GM23248 (cell line): ENCODE measurements around the gene PSMF1.

Experiments
- EZH2 ChIP-seq: fragments of 200-600 bp; sonication (generic); IDR thresholded peaks from 2 replicates; pipeline ENCODE4 v1.6.1; 2018; ENCODE audit warnings: antibody characterized with exemption, mild to moderate bottlenecking; ENCODE audit not compliant: insufficient read depth, poor library complexity, severe bottlenecking
- EZH2phosphoT487 ChIP-seq: fragments of 200-600 bp; sonication (generic); IDR thresholded peaks from 2 replicates; pipeline ENCODE4 v1.6.1; 2018; ENCODE audit warnings: antibody characterized with exemption, moderate library complexity, mild to moderate bottlenecking, low read depth; ENCODE audit not compliant: insufficient read depth

GRCh38 chr20:1087311-1087905 is 31.0 kb upstream of the PSMF1 start:
- TF ChIP-seq EZH2phosphoT487 (no peak), EZH2 (no peak)
